ENCODE results near the gene AP5S1. TPM values are rescaled to one million over a fixed set of nuclear protein-coding genes. Genes with fewer than 3 reads are reported as not detected.
A peak's percentile ranks its signal among the peaks of the same experiment; 100 is the strongest.

Gene AP5S1
- polyA plus RNA-seq, 1 of the 3 experiments (the other 2 are of a cell fraction) = 10.3 TPM

DNA sequence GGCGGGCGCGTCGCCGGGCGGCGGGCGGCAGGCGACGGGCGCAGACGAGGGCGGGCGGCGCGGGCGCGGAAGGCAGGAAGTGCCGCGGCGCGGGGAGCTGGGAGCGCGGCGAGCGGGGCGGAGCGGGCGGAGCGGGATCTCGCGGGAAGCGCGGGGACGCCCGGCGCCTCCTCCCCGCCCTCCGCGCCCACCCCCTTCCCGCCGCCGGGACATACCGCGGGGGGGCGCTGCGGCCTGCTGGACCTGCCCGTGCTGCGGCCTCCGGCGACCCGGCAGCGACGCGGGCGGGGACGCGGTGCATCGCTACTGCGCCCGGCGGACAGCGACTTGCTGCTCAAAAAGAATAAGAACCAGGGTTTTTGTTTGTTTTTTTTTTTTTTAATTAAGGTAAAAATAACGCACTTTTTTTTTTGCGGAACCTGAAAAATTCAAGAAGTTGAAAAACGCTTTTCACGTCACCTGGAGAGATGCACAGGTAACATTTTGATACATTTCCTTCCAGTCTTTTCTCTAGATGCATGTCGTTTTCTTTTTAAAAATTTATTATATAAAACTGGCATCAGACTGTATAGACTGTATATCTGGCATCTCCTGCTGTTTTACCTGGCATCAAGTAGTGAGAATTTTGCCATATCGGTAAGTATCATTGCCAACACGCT is 33.6 kb upstream of the AP5S1 start, which contains the start of gene CENPB (continued):
- TF ChIP-seq USF1 (IDR thresholded peaks at IDR 0.05; ENCODE audit: borderline replicate concordance, low read depth) (no peak), GABPA (IDR thresholded peaks at IDR 0.05; ENCODE audit: low read depth) (no peak), FOXJ3 (CRISPR knock-in tag; IDR thresholded peaks at IDR 0.05) (no peak), CHD2 (IDR thresholded peaks at IDR 0.05; ENCODE audit: low read length, partially characterized antibody) (peak; percentile 98), FOSL2 (IDR thresholded peaks at IDR 0.05; ENCODE audit: borderline replicate concordance, low read depth) (no peak), EP300 (IDR thresholded peaks at IDR 0.05; ENCODE audit: borderline replicate concordance in 1 of 2, low read depth in 1 of 2, low read length in 1 of 2) (no peak)

DNA sequence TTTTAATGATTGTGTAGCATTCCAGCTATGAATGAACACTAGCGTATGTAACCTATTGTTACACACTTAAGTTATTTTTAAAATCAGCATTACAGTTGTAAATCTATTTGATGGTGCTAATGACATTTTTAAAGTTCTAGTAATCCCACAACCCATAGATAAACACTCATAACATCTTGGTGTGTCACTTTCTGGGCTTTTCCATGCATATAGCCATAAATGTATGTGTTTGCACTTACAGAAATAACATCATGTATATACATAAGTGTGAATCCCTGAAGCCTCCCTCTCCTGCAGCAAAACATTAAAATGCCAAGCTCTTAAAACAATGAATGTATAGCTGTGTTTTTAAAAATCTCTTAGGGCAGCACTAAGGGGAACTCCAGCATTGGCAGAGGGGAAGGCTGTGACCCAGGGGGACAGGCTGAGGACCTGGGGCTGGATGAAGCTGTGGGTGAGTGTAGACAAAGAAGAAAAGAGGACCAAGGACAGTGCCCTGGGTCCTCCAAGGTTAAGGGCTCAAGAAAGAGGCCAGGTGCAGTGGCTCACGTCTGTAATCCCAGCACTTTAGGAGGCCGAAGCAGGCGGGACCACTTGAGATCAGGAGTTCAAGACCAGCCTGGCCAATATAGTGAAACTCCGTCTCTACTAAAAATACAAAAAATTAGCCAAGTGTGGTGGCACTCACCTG is 32.9 kb upstream of the AP5S1 start:
- Histone ChIP-seq H3K9ac (no peak overlapping the region; the same call in 1 of the 2 replicates), H4K20me1 (ENCODE audit: insufficient read depth) (peaks cover 36% of the 10 kb centered on the region), H3K9me2 (no peaks in the 10 kb centered on the region), H3K4me3 (ENCODE audit: low read depth in 2 of 2, low read length in 1 of 2) (peak overlapping the region; percentile 38 to 59), H3K4me2 (peak overlapping the region; percentile 69), H3K4me1 (ENCODE audit: control insufficient read depth in 1 of 2, insufficient read depth in 2 of 2, low read depth in 1 of 2, low read length in 1 of 2) (peaks cover 26 to 27% of the 10 kb centered on the region in 2 experiments; a peak in 3 of 4 replicates), H3K9me3 (no peaks in the 10 kb centered on the region), H3F3A (replicated peaks; ENCODE audit: insufficient read depth) (peaks cover 5% of the 10 kb centered on the region), H3K27ac (ENCODE audit: low read depth in 2 of 2, low read length in 1 of 2) (peak overlapping the region in 1 of 2 experiments; percentile 23; a peak in 1 of 4 replicates), H3K36me3 (replicated peaks in 1 of 2; ENCODE audit: control insufficient read depth in 1 of 2, insufficient read depth in 2 of 2, low read length in 1 of 2) (peaks cover 7 to 9% of the 10 kb centered on the region in 2 experiments), H3K79me2 (ENCODE audit: insufficient read depth) (peaks cover 38% of the 10 kb centered on the region), H3K27me3 (ENCODE audit: insufficient read depth) (no peaks in the 10 kb centered on the region), H2AFZ (ENCODE audit: low read depth) (peak overlapping the region; percentile 92)
- WGBS (ENCODE audit: low lambda C conversion rate) = 91% methylated on average over 5 of the region's 5 CpGs
- ChIA-PET CTCF (interaction anchor here (0.6 to 6.4 kb wide), 20 partner anchors 8 to 584 kb away, joined by 3 to 161 read pairs (median 4); partner anchors contain the start of genes ADISSP, AP5S1 and CDC25B), POLR2A (interaction anchor here (1.0 to 2.8 kb wide), 3 partner anchors 25 to 33 kb away, joined by 4 to 20 read pairs (median 14); partner anchors contain the start of gene AP5S1)
- TF ChIP-seq, protein P1, sequence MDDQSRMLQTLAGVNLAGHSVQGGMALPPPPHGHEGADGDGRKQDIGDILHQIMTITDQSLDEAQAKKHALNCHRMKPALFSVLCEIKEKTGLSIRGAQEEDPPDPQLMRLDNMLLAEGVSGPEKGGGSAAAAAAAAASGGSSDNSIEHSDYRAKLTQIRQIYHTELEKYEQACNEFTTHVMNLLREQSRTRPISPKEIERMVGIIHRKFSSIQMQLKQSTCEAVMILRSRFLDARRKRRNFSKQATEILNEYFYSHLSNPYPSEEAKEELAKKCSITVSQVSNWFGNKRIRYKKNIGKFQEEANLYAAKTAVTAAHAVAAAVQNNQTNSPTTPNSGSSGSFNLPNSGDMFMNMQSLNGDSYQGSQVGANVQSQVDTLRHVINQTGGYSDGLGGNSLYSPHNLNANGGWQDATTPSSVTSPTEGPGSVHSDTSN (IDR thresholded peaks at IDR 0.05) = no peak
- TF ChIP-seq REST (IDR thresholded peaks at IDR 0.05; ENCODE audit: low read depth, low read length) (peak; percentile 80; the same call in 1 of the 2 replicates), GATA2 (CRISPR knock-in tag; IDR thresholded peaks at IDR 0.05) (no peak)
- DNase-seq = no peak

Data from SK-N-SH (cell line).